Activated B cell treated with CpG ODN at 0.5 μM for 24 hours (primary cell): ENCODE results near the gene LDLRAD1. TPM values are rescaled to one million over a fixed set of nuclear protein-coding genes. Genes with fewer than 3 reads are reported as not detected.

Source experiments
- ATAC-seq: fragments of 200-7000 bp; cut with Tn5 transposase; one replicate; pipeline ENCODE4 v1.10.0; 2021; ENCODE audit warnings: low read depth, mild to moderate bottlenecking, moderate library complexity
- CTCF ChIA-PET: fragments of 350-600 bp; sonication (Branson Sonifier 250); formaldehyde crosslinking; loops from one replicate; lab custom pipeline; 2021; ENCODE audit warnings: antibody characterized with exemption; lab: Charles Lee
- POLR2A ChIA-PET: fragments of 350-600 bp; sonication (Branson Sonifier 250); formaldehyde crosslinking; loops from one replicate; lab custom pipeline; 2021; ENCODE audit warnings: antibody characterized with exemption; lab: Charles Lee
- DNase-seq: peaks from one replicate; pipeline ENCODE4 v3.0.0; 2022
- H3K27ac Mint-ChIP-seq: one replicate; pipeline ENCODE4 v1.8.0; 2020; ENCODE audit warnings: mixed read lengths
- H3K27me3 Mint-ChIP-seq: one replicate; pipeline ENCODE4 v1.8.0; 2021; ENCODE audit warnings: mixed read lengths
- H3K36me3 Mint-ChIP-seq: one replicate; pipeline ENCODE4 v1.8.0; 2021; ENCODE audit warnings: low read depth, mixed read lengths
- H3K4me1 Mint-ChIP-seq: one replicate; pipeline ENCODE4 v1.8.0; 2021; ENCODE audit warnings: mixed read lengths
- H3K4me3 Mint-ChIP-seq: one replicate; pipeline ENCODE4 v1.8.0; 2020; ENCODE audit warnings: mild to moderate bottlenecking, mixed read lengths
- H3K9me3 Mint-ChIP-seq: one replicate; pipeline ENCODE4 v1.8.0; 2020; ENCODE audit warnings: mixed read lengths
- intact Hi-C: fragments of 100-400 bp; cut with micrococcal nuclease; formaldehyde crosslinking; loops from one replicate; pipeline ENCODE4 v1.15.1; 2024
- total RNA-seq: library from RNA; stranded (reverse); gene quantifications from 2 replicates; pipeline ENCODE4 v1.2.3, GENCODE V29; 2022
- TF ChIP-seq, protein P1 (sequence below): fragments of 200-600 bp; IDR thresholded peaks from one replicate; pipeline ENCODE4 v1.8.0; 2022; ENCODE audit warnings: antibody characterized with exemption, mild to moderate bottlenecking

The LDLRAD1 gene
- total RNA-seq, 1 donor from 2014 or later = not detected

DNA sequence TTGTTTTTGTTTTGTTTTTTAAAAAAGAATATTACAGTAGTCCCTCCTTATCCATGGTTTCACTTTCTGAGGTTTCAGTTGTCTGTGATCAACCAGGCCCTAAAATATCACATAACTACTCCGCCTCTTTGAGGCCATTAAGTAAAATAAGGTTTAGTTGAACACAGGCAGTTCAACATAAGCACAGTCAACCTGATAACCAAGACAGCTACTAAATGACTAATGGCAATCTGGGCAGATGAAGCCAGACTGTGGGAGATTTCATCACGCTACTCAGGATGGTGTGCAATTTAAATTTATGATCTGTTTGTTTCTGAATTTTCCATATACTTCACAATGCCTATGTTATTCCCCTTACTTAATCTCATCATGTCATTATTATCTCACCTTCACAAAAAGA, 30.1 kb downstream of the LDLRAD1 start:
- TF ChIP-seq, protein P1, sequence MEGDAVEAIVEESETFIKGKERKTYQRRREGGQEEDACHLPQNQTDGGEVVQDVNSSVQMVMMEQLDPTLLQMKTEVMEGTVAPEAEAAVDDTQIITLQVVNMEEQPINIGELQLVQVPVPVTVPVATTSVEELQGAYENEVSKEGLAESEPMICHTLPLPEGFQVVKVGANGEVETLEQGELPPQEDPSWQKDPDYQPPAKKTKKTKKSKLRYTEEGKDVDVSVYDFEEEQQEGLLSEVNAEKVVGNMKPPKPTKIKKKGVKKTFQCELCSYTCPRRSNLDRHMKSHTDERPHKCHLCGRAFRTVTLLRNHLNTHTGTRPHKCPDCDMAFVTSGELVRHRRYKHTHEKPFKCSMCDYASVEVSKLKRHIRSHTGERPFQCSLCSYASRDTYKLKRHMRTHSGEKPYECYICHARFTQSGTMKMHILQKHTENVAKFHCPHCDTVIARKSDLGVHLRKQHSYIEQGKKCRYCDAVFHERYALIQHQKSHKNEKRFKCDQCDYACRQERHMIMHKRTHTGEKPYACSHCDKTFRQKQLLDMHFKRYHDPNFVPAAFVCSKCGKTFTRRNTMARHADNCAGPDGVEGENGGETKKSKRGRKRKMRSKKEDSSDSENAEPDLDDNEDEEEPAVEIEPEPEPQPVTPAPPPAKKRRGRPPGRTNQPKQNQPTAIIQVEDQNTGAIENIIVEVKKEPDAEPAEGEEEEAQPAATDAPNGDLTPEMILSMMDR = no peak
- DNase-seq = no peak
- Mint-ChIP-seq H3K9me3 (no peaks in the 10 kb centered on the region), H3K27me3 (peaks cover 1% of the 10 kb centered on the region), H3K4me1 (no peaks in the 10 kb centered on the region), H3K27ac (no peak overlapping the region), H3K36me3 (no peaks in the 10 kb centered on the region), H3K4me3 (no peak overlapping the region)
- no peak for ATAC-seq
- ChIA-PET CTCF (no interaction called here), POLR2A (no interaction called here)
- intact Hi-C loops = no loop called here

DNA sequence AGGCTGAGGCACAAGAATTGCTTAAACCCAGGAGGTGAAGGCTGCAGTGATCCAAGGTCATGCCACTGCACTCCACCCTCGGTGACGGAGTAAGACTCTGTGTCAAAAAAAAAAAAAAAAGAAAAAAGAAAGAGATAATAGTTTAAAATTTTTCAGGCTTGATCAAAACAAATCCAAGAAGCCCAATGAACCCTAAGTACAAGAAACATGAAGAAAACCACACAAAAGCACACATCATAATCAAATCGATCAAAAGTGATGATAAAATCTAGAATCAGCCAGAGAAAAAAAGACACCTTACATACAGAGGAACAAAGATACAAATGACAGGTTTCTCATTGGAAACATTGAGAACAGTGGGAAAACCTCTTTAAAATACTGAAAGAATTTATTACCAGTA, 31.5 kb downstream of the LDLRAD1 start:
- Mint-ChIP-seq H3K4me3 (no peak overlapping the region), H3K27me3 (peaks cover 5% of the 10 kb centered on the region), H3K4me1 (no peaks in the 10 kb centered on the region), H3K36me3 (no peaks in the 10 kb centered on the region), H3K9me3 (no peaks in the 10 kb centered on the region), H3K27ac (no peak overlapping the region)
- ATAC-seq (no peak), DNase-seq (no peak)
- ChIA-PET POLR2A (no interaction called here), CTCF (no interaction called here)
- intact Hi-C loops = no loop called here
- TF ChIP-seq, protein P1 = no peak

DNA sequence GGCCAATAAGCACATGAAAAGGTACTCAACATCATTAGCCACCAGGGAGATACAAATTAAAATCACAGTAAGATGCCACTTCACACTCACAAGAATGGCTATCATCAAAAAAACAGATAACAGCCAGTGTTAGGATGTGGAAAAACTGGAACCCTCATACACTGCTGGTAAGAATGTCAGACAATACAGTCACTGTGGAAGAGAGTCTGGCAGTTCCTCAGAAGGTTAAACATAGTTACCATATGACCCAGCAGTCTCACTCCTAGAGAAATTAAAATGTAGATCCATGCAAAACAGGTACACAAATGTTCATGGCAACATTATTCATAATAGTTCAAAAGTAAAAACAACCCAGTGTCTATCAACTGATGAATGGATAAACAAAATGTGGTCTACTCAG, 33.3 kb downstream of the LDLRAD1 start:
- Mint-ChIP-seq H3K27ac (no peak overlapping the region), H3K9me3 (no peaks in the 10 kb centered on the region), H3K4me3 (no peak overlapping the region)

GRCh38 chr1:53982763-53983104, 35.3 kb downstream of the LDLRAD1 start:
- Mint-ChIP-seq H3K4me3 (no peak overlapping the region), H3K9me3 (no peaks in the 10 kb centered on the region), H3K27me3 (peaks cover 5% of the 10 kb centered on the region), H3K27ac (no peak overlapping the region), H3K36me3 (no peaks in the 10 kb centered on the region), H3K4me1 (no peaks in the 10 kb centered on the region)
- TF ChIP-seq, protein P1 = no peak
- CTCF ChIA-PET = interaction anchor here (0.6 kb wide), 1 partner anchor 693 kb away, joined by 3 read pairs; no protein-coding TSS in a partner anchor
- DNase-seq (no peak), ATAC-seq (no peak)
- POLR2A ChIA-PET = no interaction called here
- intact Hi-C loops = no loop called here

More for the DNA sequence above, 33.3 kb downstream of the LDLRAD1 start:
- H3K36me3 Mint-ChIP-seq = no peaks in the 10 kb centered on the region
- peaks cover 5% of the 10 kb centered on the region for H3K27me3 Mint-ChIP-seq
- DNase-seq (no peak), ATAC-seq (no peak)
- intact Hi-C loops = no loop called here
- CTCF ChIA-PET = no interaction called here
- H3K4me1 Mint-ChIP-seq = no peaks in the 10 kb centered on the region
- TF ChIP-seq, protein P1 = no peak
- POLR2A ChIA-PET = no interaction called here

- H3K4me3 Mint-ChIP-seq = no peak overlapping the region
- peaks cover 5% of the 10 kb centered on the region for H3K27me3 Mint-ChIP-seq
- no peak overlapping the region for H3K27ac Mint-ChIP-seq
- no peaks in the 10 kb centered on the region for H3K4me1 Mint-ChIP-seq
- DNase-seq (no peak), ATAC-seq (no peak)
- POLR2A ChIA-PET = no interaction called here
- no peaks in the 10 kb centered on the region for H3K9me3 Mint-ChIP-seq
- TF ChIP-seq, protein P1 = no peak
- no peaks in the 10 kb centered on the region for H3K36me3 Mint-ChIP-seq
- CTCF ChIA-PET = no interaction called here
- intact Hi-C loops = no loop called here
Measured at GRCh38 chr1:53982034-53982762, 35.8 kb downstream of the LDLRAD1 start.
